HepG2 (cell line): ENCODE measurements around the gene MACROD2. TPM values are rescaled to one million over a fixed set of nuclear protein-coding genes. Genes with fewer than 3 reads are reported as not detected.

Experiments
- ATAC-seq: fragments of 200-7000 bp; cut with Tn5 transposase; 3 replicates; pipeline ENCODE4 v1.9.1; 2020; ENCODE audit warnings: mild to moderate bottlenecking, moderate library complexity
- BruUV-seq: library from RNA; stranded (reverse); fragments of 400-500 nt; replicated peaks from 2 replicates; lab custom pipeline; 2021; lab: Mats Ljungman, UMichigan
- CTCF ChIA-PET: fragments of 300-600 bp; formaldehyde crosslinking; extraction: SDS; loops from one replicate; lab custom pipeline; 2021; ENCODE audit warnings: low total read pairs, inconsistent platforms, low intra/inter-chr PET ratio; lab: Yijun Ruan, JAX
- POLR2A ChIA-PET: fragments of 350-600 bp; sonication (Branson Sonifier 250); formaldehyde crosslinking; loops from one replicate; lab custom pipeline; 2020; ENCODE audit warnings: antibody characterized with exemption, inconsistent platforms; lab: Yijun Ruan, JAX
- DNase-seq: peaks from one replicate; pipeline ENCODE4 v3.0.0-alpha.2; 2015; ENCODE audit warnings: low spot score
- FAIRE-seq: peaks from 3 replicates; lab custom pipeline; 2011; peaks lifted over from hg19 to GRCh38; lab: Jason Lieb, UNC
- H2AFZ ChIP-seq: one replicate; pipeline ENCODE4 v1.6.1; 2011; ENCODE audit warnings: low read length, inconsistent platforms
- H3K27ac ChIP-seq: fragments of 300-600 bp; 3 replicates; pipeline ENCODE4 v1.8.0; 2011; ENCODE audit warnings: mixed run types, mild to moderate bottlenecking, mixed read lengths, low read length, inconsistent platforms; ENCODE audit not compliant: insufficient read depth; ENCODE audit errors: extremely low read length
- H3K27me3 ChIP-seq, 2 experiments: fragments of 200-600 bp in 1 of 2; 2 replicates in 1 of 2; 3 replicates in 1 of 2; pipeline versions ENCODE4 v1.6.0 to v1.8.0; 2011; ENCODE audit warnings: low read length in 2 of 2, mild to moderate bottlenecking in 2 of 2, moderate library complexity in 2 of 2, inconsistent platforms in 1 of 2; ENCODE audit not compliant: insufficient read depth in 2 of 2, control insufficient read depth in 1 of 2
- H3K36me3 ChIP-seq, 2 experiments: fragments of 200-600 bp in 1 of 2; replicated peaks in 1 of 2; 2 replicates in 1 of 2; 3 replicates in 1 of 2; pipeline versions ENCODE4 v1.5.1 to v1.8.0; 2011; ENCODE audit warnings: low read length in 2 of 2, inconsistent platforms in 1 of 2; ENCODE audit not compliant: insufficient read depth in 2 of 2, control insufficient read depth in 1 of 2
- H3K4me1 ChIP-seq: 2 replicates; pipeline ENCODE4 v1.5.1; 2012; ENCODE audit warnings: low read length, inconsistent platforms; ENCODE audit not compliant: insufficient read depth
- H3K4me2 ChIP-seq: 2 replicates; pipeline ENCODE4 v1.6.0; 2011; ENCODE audit warnings: low read depth, low read length, inconsistent platforms
- H3K4me3 ChIP-seq, 3 experiments: fragments of 200-600 bp in 1 of 3; sonication (generic), shearing (Covaris generic) in 1 of 3; replicated peaks in 1 of 3; 2 replicates each; pipeline ENCODE4 v1.5.1; 2011 to 2016; ENCODE audit warnings: low read length in 3 of 3, inconsistent platforms in 2 of 3, low read depth in 2 of 3, mild to moderate bottlenecking in 2 of 3, control low read depth in 1 of 3, mixed read lengths in 1 of 3; ENCODE audit not compliant: insufficient read depth in 1 of 3
- H3K79me2 ChIP-seq: one replicate; pipeline ENCODE4 v1.6.1; 2011; ENCODE audit warnings: low read length, inconsistent platforms; ENCODE audit not compliant: insufficient read depth
- H3K9ac ChIP-seq: 2 replicates; pipeline ENCODE4 v1.6.0; 2011; ENCODE audit warnings: mild to moderate bottlenecking, low read depth, low read length, inconsistent platforms; ENCODE audit not compliant: insufficient read depth
- H3K9me3 ChIP-seq: 2 replicates; pipeline ENCODE4 v1.5.1; 2012; ENCODE audit warnings: mild to moderate bottlenecking, low read length
- H4K20me1 ChIP-seq: 2 replicates; pipeline ENCODE4 v1.6.0; 2011; ENCODE audit warnings: inconsistent platforms, mild to moderate bottlenecking, low read length, moderate library complexity; ENCODE audit not compliant: insufficient read depth
- GTF2F1 ChIP-seq: fragments of 150-350 bp; IDR thresholded peaks from 2 replicates; pipeline ENCODE4 v1.6.1; 2014; ENCODE audit warnings: low read length
- ISX ChIP-seq: sonication (generic); formaldehyde crosslinking; conservative IDR thresholded peaks from 2 replicates; pipeline ENCODE4 v1.5.0; 2020; ENCODE audit warnings: missing genetic modification reagents
- MZF1 ChIP-seq: sonication (generic); formaldehyde crosslinking; IDR thresholded peaks from 2 replicates; pipeline ENCODE4 v1.8.1; 2023; ENCODE audit warnings: mild to moderate bottlenecking, missing genetic modification reagents, borderline replicate concordance
- PLRG1 ChIP-seq: fragments of 450-650 bp; conservative IDR thresholded peaks from 2 replicates; pipeline ENCODE4 v1.6.1; 2016
- SMAD3 ChIP-seq: sonication (generic); formaldehyde crosslinking; IDR thresholded peaks from 2 replicates; pipeline ENCODE4 v1.4.0; 2020; ENCODE audit warnings: missing genetic modification reagents
- ZNF766 ChIP-seq: sonication (generic); formaldehyde crosslinking; IDR thresholded peaks from 2 replicates; pipeline ENCODE4 v1.5.0; 2020; ENCODE audit warnings: missing genetic modification reagents, borderline replicate concordance
- ZSCAN9 ChIP-seq: IDR thresholded peaks from 2 replicates; pipeline ENCODE4 v1.6.1; 2016; ENCODE audit warnings: borderline replicate concordance
- WGBS: methylation state at CpG from one replicate; pipeline ENCODE4 v1.1.6; 2017; ENCODE audit warnings: low lambda C conversion rate; 5-methylcytosine and 5-hydroxymethylcytosine counted together
- in situ Hi-C: cut with HindIII; loops from 2 replicates; pipeline ENCODE4 v1.10.0; 2017; ENCODE audit warnings: low pct_unique_long_range_greater_than_20kb; ENCODE audit not compliant: extremely low pct_ligation_motif_present
- intact Hi-C: fragments of 100-400 bp; cut with micrococcal nuclease; formaldehyde crosslinking; loops from one replicate; pipeline ENCODE4 v1.10.0; 2022; ENCODE audit not compliant: unreplicated experiment
- polyA plus RNA-seq, 8 experiments: library from polyadenylated mRNA; depleted of rRNA in 3 of 8; stranded (reverse) in 7 of 8; unstranded in 1 of 8; fragments of >200 nt; fragmentation: Illumina TruSeq in 4 of 8; extraction: Trizol in 4 of 8; gene quantifications; 2 replicates each; pipeline versions ENCODE4 v1.2.1 to v1.2.3, GENCODE V29; 2011 to 2016; ENCODE audit warnings: low read depth in 4 of 8, missing spikeins in 1 of 8, mixed read lengths in 1 of 8; ENCODE audit not compliant: insufficient read depth in 1 of 8
- total RNA-seq, 5 experiments: library from RNA; depleted of rRNA; stranded (reverse); fragments of >200 nt; fragmentation: Illumina TruSeq; extraction: Trizol; gene quantifications; 2 replicates each; pipeline ENCODE4 v1.2.3, GENCODE V29; 2016; ENCODE audit warnings: low read depth in 1 of 5
- TF ChIP-seq, protein P1 (sequence below): sonication (generic); formaldehyde crosslinking; IDR thresholded peaks from 2 replicates; pipeline ENCODE4 v1.4.0; 2020; ENCODE audit warnings: missing genetic modification reagents
- TF ChIP-seq, protein P2 (sequence below): sonication (generic); formaldehyde crosslinking; IDR thresholded peaks from 2 replicates; pipeline ENCODE4 v1.5.1; 2020; ENCODE audit warnings: missing genetic modification reagents, mild to moderate bottlenecking, borderline replicate concordance

MACROD2 gene
- total and polyA plus RNA-seq, 2 of the 13 experiments (the other 11 are each of a cell fraction or from before 2014, with no cell fraction given), result 0.13 to 0.51 TPM

DNA sequence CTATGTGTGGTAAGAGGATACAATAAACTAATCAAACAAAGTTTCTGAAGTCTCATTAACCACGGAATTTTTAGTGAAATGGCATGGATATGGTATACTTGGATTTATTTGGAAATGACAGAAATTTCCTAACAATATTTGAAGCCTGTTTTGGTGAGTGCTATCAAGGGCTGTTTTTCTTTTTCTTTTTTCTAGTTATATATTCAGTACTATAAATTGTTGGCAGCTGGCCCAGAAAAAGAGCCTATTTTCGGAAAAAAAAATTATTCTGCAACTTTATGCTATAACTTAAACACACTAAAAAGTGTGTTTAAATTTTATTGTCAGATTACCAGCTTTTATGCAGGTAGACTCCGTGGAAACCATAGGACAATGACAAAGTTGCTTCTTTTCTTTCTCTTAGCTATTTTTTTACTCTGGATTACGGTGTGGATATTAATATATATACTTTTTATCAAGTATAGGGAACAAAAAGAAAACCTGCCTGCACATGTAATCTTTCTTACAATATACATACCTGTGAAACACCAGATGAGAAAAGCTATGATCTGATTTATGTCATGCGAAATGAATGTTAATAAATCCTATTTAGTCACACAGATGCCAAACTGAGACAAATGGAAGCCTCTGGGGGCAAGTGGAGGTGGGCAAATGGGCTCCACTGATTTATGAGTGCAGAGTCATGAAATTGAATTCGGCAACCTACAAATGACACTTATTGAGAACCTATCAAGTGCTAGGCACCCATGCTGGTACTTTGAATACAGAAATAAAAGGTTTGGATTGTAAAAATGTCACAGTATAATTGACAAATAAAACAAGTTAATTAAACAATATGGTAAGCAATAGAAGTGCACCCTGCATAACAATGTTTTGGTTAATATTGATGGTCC is 1261.6 kb downstream of the MACROD2 start (continued):
- TF ChIP-seq ZNF766 (CRISPR knock-in tag), result no peak
- no peak for TF ChIP-seq ZSCAN9 (CRISPR knock-in tag)
- TF ChIP-seq GTF2F1, result no peak
- no peak for TF ChIP-seq SMAD3 (CRISPR knock-in tag)
- TF ChIP-seq ISX (CRISPR knock-in tag), result no peak
- TF ChIP-seq PLRG1, result no peak
- TF ChIP-seq MZF1 (CRISPR knock-in tag), result no peak

DNA sequence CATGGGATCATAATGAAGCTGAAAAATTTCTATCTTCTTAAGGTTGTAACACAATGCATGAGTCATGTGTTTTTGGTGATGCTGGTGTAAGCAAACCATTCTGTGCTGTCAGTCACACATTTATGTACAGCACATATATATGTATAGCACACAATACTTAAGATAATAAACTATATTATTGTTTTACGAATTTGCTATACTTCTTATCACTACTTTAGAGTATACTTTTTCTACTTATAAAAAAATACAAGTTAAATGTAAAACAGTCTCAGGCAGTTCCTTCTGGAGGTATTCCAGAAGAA is 1262.2 kb downstream of the MACROD2 start:
- in situ Hi-C loops (no loop called here), intact Hi-C loops (no loop called here)
- Histone ChIP-seq H3K27ac (no peak overlapping the region), H3K79me2 (no peaks in the 10 kb centered on the region), H2AFZ (no peak overlapping the region), H3K4me1 (no peaks in the 10 kb centered on the region), H3K36me3 (no peaks in the 10 kb centered on the region), H3K4me2 (no peak overlapping the region), H4K20me1 (no peaks in the 10 kb centered on the region), H3K4me3 (no peak overlapping the region), H3K9me3 (peaks cover 16% of the 10 kb centered on the region), H3K27me3 (no peaks in the 10 kb centered on the region), H3K9ac (no peak overlapping the region)
- TF ChIP-seq, protein P1, sequence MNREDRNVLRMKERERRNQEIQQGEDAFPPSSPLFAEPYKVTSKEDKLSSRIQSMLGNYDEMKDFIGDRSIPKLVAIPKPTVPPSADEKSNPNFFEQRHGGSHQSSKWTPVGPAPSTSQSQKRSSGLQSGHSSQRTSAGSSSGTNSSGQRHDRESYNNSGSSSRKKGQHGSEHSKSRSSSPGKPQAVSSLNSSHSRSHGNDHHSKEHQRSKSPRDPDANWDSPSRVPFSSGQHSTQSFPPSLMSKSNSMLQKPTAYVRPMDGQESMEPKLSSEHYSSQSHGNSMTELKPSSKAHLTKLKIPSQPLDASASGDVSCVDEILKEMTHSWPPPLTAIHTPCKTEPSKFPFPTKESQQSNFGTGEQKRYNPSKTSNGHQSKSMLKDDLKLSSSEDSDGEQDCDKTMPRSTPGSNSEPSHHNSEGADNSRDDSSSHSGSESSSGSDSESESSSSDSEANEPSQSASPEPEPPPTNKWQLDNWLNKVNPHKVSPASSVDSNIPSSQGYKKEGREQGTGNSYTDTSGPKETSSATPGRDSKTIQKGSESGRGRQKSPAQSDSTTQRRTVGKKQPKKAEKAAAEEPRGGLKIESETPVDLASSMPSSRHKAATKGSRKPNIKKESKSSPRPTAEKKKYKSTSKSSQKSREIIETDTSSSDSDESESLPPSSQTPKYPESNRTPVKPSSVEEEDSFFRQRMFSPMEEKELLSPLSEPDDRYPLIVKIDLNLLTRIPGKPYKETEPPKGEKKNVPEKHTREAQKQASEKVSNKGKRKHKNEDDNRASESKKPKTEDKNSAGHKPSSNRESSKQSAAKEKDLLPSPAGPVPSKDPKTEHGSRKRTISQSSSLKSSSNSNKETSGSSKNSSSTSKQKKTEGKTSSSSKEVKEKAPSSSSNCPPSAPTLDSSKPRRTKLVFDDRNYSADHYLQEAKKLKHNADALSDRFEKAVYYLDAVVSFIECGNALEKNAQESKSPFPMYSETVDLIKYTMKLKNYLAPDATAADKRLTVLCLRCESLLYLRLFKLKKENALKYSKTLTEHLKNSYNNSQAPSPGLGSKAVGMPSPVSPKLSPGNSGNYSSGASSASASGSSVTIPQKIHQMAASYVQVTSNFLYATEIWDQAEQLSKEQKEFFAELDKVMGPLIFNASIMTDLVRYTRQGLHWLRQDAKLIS (CRISPR knock-in tag), result no peak
- TF ChIP-seq, protein P2, sequence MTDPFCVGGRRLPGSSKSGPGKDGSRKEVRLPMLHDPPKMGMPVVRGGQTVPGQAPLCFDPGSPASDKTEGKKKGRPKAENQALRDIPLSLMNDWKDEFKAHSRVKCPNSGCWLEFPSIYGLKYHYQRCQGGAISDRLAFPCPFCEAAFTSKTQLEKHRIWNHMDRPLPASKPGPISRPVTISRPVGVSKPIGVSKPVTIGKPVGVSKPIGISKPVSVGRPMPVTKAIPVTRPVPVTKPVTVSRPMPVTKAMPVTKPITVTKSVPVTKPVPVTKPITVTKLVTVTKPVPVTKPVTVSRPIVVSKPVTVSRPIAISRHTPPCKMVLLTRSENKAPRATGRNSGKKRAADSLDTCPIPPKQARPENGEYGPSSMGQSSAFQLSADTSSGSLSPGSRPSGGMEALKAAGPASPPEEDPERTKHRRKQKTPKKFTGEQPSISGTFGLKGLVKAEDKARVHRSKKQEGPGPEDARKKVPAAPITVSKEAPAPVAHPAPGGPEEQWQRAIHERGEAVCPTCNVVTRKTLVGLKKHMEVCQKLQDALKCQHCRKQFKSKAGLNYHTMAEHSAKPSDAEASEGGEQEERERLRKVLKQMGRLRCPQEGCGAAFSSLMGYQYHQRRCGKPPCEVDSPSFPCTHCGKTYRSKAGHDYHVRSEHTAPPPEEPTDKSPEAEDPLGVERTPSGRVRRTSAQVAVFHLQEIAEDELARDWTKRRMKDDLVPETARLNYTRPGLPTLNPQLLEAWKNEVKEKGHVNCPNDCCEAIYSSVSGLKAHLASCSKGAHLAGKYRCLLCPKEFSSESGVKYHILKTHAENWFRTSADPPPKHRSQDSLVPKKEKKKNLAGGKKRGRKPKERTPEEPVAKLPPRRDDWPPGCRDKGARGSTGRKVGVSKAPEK (CRISPR knock-in tag), result no peak
- BruUV-seq, result no TSS peak
- WGBS, result 2% methylated on average over 1 of the region's 1 CpG
- ChIA-PET CTCF (no interaction called here), POLR2A (no interaction called here)
- no peak for ATAC-seq
- DNase-seq, result no peak
- no peak for FAIRE-seq
